NCI-H345 treated with DMSO at 0.1 percent for 48 hours (cell line): ENCODE results near the gene LRP2.
"Not testable (repeated sequence)": the region's sequence is repeated elsewhere in the genome, so short reads cannot be mapped to it uniquely, and the experiment has no call there.

ENCODE experiments used
- DNase-seq: peaks from one replicate; lab custom pipeline; 2025; ENCODE audit not compliant: unreplicated experiment; lab: John Stamatoyannopoulos, UW

The LRP2 gene

GRCh38 chr2:169348321-169349024, 13.9 kb downstream of the LRP2 start:
- DNase-seq = no peak

GRCh38 chr2:169345486-169346437, 16.6 kb downstream of the LRP2 start:
- DNase-seq = no peak

- no peak for DNase-seq
Measured at GRCh38 chr2:169344736-169345485, 17.4 kb downstream of the LRP2 start.

- DNase-seq = no peak
Measured at GRCh38 chr2:169343202-169343601, 19.1 kb downstream of the LRP2 start.

GRCh38 chr2:169339657-169340056, 22.7 kb downstream of the LRP2 start:
- no peak for DNase-seq

GRCh38 chr2:169336695-169337094, 25.6 kb downstream of the LRP2 start:
- DNase-seq = no peak

GRCh38 chr2:169330555-169331198, 31.7 kb downstream of the LRP2 start:
- DNase-seq = no peak

GRCh38 chr2:169329688-169330554, 32.4 kb downstream of the LRP2 start:
- DNase-seq = peak; percentile 66

GRCh38 chr2:169328785-169329184, 33.5 kb downstream of the LRP2 start:
- no peak for DNase-seq

- not testable (repeated sequence) for DNase-seq
Measured at GRCh38 chr2:169327837-169328236, 34.5 kb downstream of the LRP2 start.

GRCh38 chr2:169325886-169326285, 36.4 kb downstream of the LRP2 start:
- not testable (repeated sequence) for DNase-seq

- DNase-seq = no peak
Measured at GRCh38 chr2:169324581-169325260, 37.6 kb downstream of the LRP2 start.

GRCh38 chr2:169323841-169324240, 38.5 kb downstream of the LRP2 start:
- DNase-seq = no peak

- DNase-seq = no peak
Measured at GRCh38 chr2:169320561-169320960, 41.8 kb downstream of the LRP2 start.

GRCh38 chr2:169315357-169315756, 47.0 kb downstream of the LRP2 start:
- DNase-seq = peak; percentile 24

GRCh38 chr2:169308349-169308748, 54.0 kb downstream of the LRP2 start:
- not testable (repeated sequence) for DNase-seq

GRCh38 chr2:169304689-169305088, 57.6 kb downstream of the LRP2 start:
- DNase-seq = not testable (repeated sequence)

- DNase-seq = no peak
Measured at GRCh38 chr2:169303579-169304305, 58.6 kb downstream of the LRP2 start.

GRCh38 chr2:169302364-169302763, 60.0 kb downstream of the LRP2 start:
- no peak for DNase-seq
